Measurements from ENCODE around the gene VPS13D.
"Not testable (repeated sequence)": the region's sequence is repeated elsewhere in the genome, so short reads cannot be mapped to it uniquely, and the experiment has no call there.

The VPS13D gene

GRCh38 chr1:12294076-12294475 is 64.2 kb downstream of the VPS13D start:
- DNase-seq (no peak), ATAC-seq (no peak)

DNA sequence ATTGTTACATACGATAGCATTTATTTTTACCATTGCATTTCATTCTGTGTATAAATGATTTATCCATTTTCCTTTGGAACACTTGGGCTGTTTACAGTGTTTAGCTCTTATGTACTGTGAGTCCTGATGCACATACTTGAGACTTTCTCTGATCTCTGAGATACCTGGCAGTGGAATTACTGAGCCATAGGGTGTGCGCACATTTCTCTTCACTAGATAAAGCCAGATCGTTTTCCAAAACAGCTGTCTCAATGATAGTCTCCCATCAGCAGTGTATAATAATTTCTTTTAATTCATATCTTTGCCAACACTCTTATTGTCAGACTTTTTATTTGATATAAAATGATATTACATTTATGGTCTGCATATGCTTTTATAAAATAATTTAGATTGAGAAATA is 66.2 kb downstream of the VPS13D start:
- ATAC-seq (no peak), DNase-seq (no peak)

GRCh38 chr1:12296623-12297022 is 66.8 kb downstream of the VPS13D start:
- peak; percentile 90 for ATAC-seq
- DNase-seq: no peak

- DNase-seq (no peak), ATAC-seq (no peak)
These were observed 70.9 kb downstream of the VPS13D start for GRCh38 chr1:12300706-12301105.

- ATAC-seq (no peak), DNase-seq (no peak)
These were observed 71.8 kb downstream of the VPS13D start for GRCh38 chr1:12301518-12302237.

GRCh38 chr1:12302798-12303447 is 73.1 kb downstream of the VPS13D start:
- ATAC-seq: no peak
- DNase-seq: no peak

DNA sequence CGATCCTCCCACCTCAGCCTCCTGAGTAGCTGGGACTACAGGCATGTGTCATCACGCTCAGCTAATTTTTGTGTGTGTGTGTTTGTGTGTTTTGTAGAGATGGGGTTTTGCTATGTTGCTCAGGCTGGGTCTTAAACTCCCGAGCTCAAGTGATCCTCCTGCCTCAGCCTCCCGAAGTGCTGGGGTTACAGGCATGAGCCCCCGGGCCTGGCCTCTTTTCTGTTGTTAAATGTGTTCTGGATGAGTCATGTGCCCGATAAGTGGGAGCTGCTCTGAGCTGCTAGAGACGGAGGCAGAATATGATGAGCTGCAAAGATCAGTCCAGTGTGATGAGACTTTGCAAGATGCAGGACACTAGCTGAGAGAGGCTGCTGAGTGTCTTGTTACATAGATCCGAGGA is 75.5 kb downstream of the VPS13D start:
- no peak for ATAC-seq

GRCh38 chr1:12309783-12310742 is 80.2 kb downstream of the VPS13D start:
- no peak for DNase-seq
- ATAC-seq: no peak

More for the DNA sequence above, 75.5 kb downstream of the VPS13D start:
- DNase-seq: no peak

GRCh38 chr1:12314333-12314903 is 84.6 kb downstream of the VPS13D start:
- no peak for ATAC-seq
- no peak for DNase-seq

DNA sequence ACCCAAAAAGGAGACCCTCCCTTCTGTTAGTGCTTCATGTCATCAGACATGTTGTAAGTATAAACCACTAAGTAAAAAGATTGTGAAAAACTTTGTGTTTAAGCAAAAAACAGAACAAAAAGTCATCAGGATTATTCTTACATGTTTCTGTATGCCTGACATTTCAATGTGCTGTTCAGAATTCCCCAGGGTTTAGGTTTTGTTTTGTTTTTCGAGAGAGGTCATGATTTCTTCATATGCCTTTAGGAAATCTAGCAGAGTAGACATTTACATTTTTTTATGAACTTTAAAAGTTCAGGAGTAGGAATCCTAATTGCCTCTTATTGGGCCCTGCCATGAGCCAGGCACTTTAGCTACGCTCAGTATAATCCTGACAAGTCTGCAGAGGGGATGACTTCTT is 85.3 kb downstream of the VPS13D start:
- DNase-seq (no peak), ATAC-seq (no peak)

GRCh38 chr1:12316331-12316730 is 86.5 kb downstream of the VPS13D start:
- ATAC-seq (no peak), DNase-seq (no peak)

- no peak for ATAC-seq
- no peak for DNase-seq
These were observed 90.7 kb downstream of the VPS13D start for GRCh38 chr1:12320486-12320885.

- DNase-seq: no peak
- ATAC-seq: no peak
These were observed 94.6 kb downstream of the VPS13D start for GRCh38 chr1:12324423-12324822.

- DNase-seq, ATAC-seq: not testable (repeated sequence)
These were observed 95.1 kb downstream of the VPS13D start for GRCh38 chr1:12324973-12325372.

- no peak for DNase-seq
- ATAC-seq: no peak
These were observed 97.2 kb downstream of the VPS13D start for GRCh38 chr1:12326986-12327385.

DNA sequence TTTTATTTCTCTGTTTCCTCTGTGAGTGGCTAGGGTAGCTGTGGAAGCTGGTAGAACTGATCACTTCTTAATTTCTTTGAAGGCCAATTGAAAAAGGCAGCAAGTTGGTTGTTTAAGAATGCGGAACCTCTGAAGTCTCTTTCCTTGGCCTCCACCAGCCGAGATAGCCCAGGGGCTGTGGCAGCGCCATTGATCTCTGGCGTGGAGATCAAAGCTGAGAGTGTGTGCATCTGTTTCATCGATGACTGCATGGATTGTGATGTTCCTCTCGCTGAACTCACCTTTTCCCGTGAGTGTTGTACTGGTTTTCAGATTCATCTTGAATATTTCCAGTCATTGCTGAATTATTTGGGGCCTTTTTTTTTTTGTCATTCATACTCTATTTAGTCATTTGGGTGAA is 97.7 kb downstream of the VPS13D start:
- ATAC-seq (no peak), DNase-seq (no peak)

GRCh38 chr1:12333036-12333785 is 103.4 kb downstream of the VPS13D start:
- ATAC-seq (no peak), DNase-seq (no peak)

DNA sequence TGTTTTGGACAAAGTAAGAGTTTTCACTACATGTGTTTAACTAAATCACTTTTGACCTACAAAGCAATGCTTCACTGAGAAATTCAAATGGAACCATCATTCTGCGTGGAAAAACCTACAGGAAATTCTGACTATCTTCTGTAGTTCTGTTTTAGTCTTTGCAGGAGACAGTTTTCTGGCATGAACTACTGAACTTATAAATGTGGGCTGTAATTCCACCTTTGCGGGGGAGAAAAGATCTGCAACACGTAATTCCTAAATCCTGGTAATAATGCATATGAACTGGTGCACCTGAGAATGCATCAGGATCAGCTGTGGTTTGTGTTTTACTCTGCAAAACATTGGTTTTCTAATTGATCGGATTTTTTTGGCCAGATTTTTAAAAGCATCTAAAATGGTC is 106.0 kb downstream of the VPS13D start:
- ATAC-seq: no peak
- no peak for DNase-seq

- ATAC-seq: peak; percentile 32
- no peak for DNase-seq
These were observed 106.6 kb downstream of the VPS13D start for GRCh38 chr1:12336413-12336812.

DNA sequence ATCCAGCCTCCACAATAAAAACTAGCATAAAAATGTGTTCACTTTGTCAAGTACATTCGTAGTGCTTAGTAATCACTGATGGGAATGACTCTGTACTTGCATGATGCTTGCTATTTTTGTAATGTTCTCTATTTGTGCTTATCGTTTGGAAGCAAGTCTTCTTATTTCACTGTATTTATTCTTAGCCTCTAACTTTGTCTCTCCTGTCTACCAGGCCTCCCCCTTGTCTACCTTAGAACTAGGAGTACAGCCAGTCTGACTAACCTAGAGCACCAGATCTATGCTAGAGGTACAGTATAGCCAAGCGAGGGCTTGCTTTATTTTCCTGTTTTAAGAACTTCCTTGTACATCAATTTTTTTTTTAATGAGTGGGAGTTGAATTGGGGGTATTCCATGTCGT is 108.2 kb downstream of the VPS13D start:
- DNase-seq (no peak), ATAC-seq (no peak)

- no peak for ATAC-seq
- DNase-seq: no peak
These were observed 109.0 kb downstream of the VPS13D start for GRCh38 chr1:12338823-12339222.

GRCh38 chr1:12339396-12339795 is 109.6 kb downstream of the VPS13D start:
- DNase-seq (no peak), ATAC-seq (no peak)
